DMS153 (cell line): ENCODE results near the gene TAF9.
"Not testable (repeated sequence)": the region's sequence is repeated elsewhere in the genome, so short reads cannot be mapped to it uniquely, and the experiment has no call there.

ENCODE experiments used
- DNase-seq: peaks from one replicate; lab custom pipeline; 2025; lab: John Stamatoyannopoulos, UW

The TAF9 gene

DNA sequence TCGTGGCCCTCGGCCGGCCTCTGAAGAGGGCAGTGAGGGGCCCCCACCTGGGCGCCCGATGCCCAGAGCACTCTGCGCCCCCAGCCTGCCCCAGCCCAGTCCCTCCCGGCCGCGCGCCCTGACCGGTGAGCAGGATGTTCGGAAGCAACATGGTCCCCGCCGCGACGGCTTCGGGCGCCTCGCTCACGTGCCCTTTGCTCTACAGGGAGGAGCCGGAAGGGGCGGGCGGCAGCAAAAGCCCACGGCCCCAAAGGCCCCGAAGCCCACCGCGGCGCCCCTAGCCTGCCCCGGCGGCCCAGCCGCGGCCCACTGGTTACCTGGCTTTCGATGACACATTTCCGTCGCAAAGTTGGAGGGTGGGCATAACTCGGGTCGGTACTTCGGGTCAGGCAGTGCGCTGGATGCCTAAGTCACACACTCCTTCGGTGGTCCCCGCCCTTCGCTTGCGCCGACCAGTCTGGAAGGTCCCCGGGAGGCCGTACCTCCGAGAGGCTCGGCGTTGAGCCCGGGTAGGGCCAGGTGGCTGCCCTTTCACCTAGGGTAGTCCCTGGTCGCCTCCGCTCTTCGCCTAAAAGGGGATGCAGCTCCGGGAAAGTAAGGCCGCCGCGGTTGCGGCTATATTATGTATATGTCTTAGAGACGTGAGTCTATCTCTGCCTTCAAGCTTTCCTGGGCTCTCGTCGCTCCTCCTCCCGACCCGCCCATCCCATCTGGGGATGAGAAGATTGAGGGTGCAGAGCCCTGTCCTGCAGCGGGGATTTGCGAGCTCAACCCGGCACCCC lies at the start of gene TAF9, which contains the start of the genes AK6 and RAD17:
TSS of gene TAF9 (minus strand) at position 181 of the 782 bp plus-strand sequence. CDS start 3,783 bp downstream, outside the sequence.
TSS of gene AK6 (minus strand) at position 181 of the 782 bp plus-strand sequence. CDS start at position 151, 30 bp downstream.
TSS of gene RAD17 (plus strand) at position 479 of the 782 bp plus-strand sequence. CDS start 2,391 bp downstream, outside the sequence.
- DNase-seq: peak; percentile 66

- DNase-seq: no peak
Observed at GRCh38 chr5:69418554-69418953, 49.2 kb upstream of the TAF9 start.

- peak; percentile 1 for DNase-seq
Observed at GRCh38 chr5:69416699-69417098, 47.4 kb upstream of the TAF9 start.

DNA sequence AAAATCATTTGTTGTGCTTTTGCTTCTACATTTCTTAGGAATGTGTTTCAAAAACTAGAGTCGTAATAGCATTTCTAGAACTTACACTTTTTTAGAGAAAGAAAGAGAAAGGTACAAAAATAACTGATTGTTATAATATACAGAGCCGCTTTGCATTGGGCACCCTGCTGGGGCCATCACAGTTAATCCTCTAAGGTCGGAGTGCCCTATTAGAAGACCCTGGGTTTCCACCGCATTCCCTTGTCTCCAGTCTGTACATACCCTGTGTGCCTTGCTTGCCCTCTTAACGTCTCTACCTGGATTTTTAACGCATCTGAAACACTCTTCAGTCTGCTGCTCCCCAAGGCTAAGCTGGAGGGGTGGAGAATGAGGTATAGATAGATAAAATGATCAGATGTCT lies 46.9 kb upstream of the TAF9 start:
- DNase-seq: no peak

- DNase-seq: no peak
Observed at GRCh38 chr5:69415584-69415958, 46.3 kb upstream of the TAF9 start.

GRCh38 chr5:69414885-69415583 lies 45.7 kb upstream of the TAF9 start, which contains the start of gene MARVELD2:
Gene MARVELD2, plus strand, starts transcription at chr5:69415116. Its CDS starts 4,270 bp downstream, at chr5:69419386.
- peak; percentile 67 for DNase-seq

DNA sequence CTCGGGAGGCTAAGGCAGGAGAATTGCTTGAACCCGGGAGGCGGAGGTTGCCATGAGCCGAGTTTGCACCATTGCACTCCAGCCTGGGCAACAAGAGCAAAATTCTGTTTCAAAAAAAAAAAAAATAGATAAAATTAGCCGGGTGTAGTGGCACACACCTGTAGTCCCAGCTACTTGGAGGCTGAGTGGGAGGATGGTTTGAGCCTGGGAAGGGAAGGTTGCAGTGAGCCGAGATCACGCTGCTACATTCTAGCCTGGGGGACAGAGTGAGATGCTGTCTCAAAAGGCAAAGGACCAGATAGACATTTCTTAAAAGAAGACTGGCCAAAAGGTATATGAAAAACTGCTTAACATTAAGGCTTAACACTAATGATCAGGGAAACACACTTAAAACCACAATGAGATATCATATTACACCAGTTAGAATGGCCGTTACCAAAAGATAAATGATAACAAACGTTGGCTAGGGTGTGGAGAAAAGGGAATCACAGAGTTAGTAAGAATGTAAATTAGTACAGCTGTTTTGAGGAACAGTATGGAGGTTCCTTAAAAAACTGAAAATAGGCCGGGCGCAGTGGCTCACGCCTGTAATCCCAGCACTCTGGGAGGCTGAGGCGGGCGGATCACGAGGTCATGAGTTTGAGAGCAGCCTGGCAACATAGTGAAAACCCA lies 35.5 kb upstream of the TAF9 start:
- DNase-seq: no peak

DNA sequence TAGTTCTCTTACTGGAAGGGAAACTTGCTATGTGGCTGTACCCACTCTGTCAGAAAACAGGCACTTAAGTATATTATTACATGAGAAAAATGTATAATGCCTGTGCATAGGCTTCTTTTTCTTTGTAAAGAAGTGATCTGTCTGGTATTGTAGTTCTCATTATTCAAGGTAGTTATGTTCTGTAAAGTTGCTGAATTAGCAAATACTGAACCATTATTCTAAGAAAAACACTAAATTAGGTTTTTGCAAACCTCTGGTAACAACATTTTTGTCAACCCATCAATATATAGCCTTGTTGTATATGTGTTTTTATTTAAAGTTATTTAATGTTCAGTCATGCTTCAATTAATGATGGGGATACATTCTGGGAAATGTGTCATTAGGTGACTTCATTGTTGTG lies 9.1 kb upstream of the TAF9 start:
- DNase-seq: no peak

DNA sequence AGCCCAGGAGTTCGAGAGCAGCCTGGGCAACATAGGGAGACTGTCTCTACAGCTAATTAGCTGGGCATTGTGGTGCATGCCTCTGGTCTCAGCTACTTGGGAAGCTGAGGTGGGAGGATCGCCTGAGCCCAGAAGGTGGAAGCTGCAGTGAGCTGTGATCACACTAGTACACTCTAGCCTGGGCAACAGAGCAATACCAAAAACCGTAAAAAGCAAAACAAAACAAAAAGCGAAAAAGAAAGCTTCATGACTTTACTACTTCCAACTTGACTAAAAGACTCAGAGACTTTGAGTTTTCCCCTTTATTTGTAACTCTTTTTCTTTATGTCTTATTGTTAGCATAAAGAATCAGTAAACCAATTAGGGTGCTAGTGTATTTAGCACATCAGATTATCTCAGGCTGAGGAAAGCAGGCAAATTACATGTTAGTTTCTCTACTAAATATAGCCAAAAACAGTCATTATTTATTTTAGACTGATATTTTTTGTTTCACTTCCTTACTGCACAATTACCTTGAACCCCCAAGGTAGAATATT lies 5.7 kb upstream of the TAF9 start:
- DNase-seq: no peak

- DNase-seq: no peak
Observed at GRCh38 chr5:69372394-69372793, 3.1 kb upstream of the TAF9 start.

DNA sequence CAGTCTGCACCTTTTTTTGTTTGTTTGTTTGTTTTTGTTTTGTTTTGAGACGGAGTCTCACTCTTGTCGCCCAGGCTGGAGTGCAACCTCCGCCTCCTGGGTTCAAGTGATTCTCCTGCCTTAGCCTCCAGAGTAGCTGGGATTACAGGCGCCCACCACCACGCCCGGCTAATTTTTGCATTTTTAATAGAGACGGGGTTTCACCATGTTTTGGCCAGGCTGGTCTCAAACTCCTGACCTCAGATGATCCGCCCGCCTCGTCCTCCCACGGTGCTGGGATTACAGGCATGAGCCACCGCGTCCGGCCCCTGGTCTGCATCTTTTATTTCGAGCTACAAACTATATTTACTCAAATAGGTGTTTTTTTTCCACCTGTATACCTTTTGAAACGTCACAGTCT lies 1.0 kb upstream of the TAF9 start:
- not testable (repeated sequence) for DNase-seq

DNA sequence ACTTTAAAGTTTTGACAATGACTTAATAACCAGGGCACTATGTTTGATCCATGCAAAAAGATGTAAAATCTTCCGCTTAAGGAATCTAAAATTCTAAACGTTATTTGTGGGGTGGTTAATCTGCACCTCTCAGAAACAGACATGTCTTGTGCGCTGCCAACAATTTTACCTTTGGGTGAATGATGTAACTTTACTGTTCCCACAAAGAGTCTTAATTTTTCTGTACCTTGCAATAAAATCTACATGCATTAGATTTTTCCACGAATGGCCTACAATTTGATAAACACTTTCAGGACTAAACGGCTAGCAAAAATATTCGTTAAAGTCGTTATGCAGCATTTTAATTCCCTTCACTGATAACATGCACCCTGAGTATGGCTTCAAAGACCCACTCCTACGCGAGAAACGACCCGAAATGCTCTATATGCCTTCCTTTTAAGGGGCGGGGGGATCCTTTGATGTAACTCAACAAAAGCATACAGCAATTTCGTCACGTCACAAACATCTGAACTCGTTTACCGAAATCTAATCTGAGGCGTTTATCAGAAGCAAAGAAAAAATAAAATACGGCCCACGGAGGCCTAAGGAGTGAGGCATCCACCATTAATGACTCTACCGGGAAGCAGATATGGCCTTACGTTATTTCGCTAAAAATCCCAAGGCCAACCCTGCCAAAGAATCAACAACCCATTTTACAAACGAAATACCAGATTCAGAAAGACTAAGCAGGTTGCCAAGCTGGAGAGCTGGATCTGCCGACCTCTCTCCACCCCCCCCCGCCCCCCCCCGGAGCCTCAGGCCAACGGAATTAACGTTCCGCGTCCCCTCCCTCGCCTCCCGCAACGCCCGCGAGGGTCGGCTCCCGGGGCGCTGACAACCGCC lies 621 bp downstream of the TAF9 start:
- DNase-seq: no peak

DNA sequence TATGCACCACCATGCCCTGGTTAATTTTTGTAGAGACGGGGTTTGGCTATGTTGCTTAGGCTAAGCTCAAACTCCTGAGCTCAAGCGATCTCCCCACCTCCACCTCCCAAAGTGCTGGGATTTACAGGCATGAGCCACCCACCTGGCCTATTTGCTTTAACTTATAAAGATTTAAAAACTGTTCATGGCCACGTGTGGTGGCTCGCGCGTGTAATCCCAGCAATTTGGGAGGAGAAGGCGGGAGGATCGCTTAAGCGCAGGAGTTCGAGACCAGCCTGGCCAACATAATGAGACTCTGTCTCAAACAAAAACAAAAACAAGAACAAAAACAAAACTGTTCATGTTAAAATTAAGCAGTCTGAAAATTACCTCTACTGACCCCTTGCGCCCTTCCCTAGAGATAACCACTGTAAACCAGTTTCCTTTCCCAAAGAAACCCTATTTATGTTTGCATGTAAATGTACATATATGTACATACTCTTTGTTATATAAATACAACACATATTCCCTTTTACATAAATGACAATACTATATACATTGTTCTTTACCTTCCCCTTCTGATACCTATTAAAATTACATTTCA lies 1.5 kb downstream of the TAF9 start:
- DNase-seq: no peak

DNA sequence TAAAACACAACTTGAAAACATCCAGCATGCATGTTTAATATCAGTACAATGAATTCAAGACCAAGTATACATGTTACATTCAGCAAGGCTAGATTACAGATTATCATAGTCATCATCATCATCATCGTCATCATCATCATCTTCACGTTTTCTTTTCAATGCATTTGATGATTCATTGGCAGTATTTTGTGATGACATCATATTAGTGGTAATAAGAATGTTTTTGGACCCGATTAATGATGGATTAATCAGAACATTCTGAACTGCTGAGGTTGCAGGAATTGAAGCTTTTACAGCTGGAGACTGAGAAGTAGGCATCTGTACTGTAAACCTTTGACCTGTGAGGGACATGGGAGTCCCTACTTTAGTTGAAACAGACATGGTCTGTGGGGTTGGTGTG lies 4.5 kb downstream of the TAF9 start:
- DNase-seq: no peak

- no peak for DNase-seq
Observed at GRCh38 chr5:69364414-69364813, 4.9 kb downstream of the TAF9 start.

DNA sequence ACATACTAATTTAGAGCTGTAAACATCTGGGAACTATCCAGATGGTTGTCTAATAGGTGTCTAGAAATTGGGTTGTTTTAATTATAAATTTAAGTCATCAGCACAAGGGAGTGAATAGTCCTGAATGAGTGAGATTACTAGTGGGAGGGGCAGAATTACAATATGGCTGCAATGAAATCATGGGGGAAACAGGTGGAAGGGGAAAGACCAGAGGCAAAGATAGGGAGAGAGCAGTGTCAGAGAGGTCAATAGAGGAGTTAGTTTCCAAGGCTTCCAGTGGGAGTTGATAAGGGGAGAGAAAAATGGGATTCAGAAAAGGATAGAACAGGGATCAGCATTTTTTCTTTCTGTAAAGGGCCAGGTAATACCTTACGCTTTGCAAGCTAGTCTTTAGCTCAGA lies 8.9 kb downstream of the TAF9 start:
- no peak for DNase-seq

DNA sequence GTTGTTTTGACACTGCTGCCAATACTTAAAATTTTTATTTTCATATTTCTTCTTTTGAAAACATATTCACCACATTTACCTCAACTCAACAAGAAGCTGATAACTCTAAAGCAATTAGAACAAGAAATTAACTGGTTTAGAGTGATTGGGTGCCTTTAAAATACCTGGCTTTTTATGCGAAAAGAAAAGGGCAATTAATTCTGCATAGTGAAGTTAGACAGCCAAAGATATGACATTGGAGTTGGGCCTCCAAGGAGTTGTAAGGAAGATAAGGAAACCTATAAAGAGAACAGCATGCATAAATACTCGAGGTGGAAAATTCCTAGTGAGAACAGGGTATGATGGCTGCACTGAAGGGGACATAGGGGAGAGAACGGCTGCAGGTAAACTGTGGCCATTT lies 9.6 kb downstream of the TAF9 start:
- no peak for DNase-seq

- DNase-seq: no peak
Observed at GRCh38 chr5:69350664-69351063, 18.7 kb downstream of the TAF9 start.

DNA sequence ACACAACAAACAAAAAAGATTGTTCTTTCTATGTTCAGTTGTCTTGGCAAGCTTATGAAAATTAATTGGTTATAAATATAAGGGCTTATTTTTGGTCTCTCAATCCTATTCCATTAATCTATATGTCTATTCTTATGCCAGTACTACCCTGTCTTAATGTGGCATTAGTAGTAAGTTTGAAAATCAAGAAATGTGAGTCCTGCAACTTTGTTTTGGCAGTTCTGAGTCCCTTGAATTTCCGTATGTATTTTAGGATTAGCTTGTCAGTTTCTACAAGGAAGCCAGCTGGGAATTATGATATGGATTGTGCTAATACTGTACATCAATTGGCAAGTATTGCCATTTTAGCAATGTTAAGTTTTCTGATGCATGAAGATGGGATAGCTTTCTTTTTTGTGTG lies 26.2 kb downstream of the TAF9 start:
- DNase-seq: no peak

GRCh38 chr5:69341520-69342161 lies 27.7 kb downstream of the TAF9 start:
- DNase-seq: no peak
